SK-N-MC (cell line): ENCODE measurements around the gene MAPK8IP3.

Source experiments
- EZH2 ChIP-seq: fragments of 200-600 bp; sonication (generic); IDR thresholded peaks from one replicate; pipeline ENCODE4 v1.6.1; 2017; ENCODE audit warnings: antibody characterized with exemption
- POLR2AphosphoS5 ChIP-seq: IDR thresholded peaks from 2 replicates; pipeline ENCODE4 v1.6.1; 2012; ENCODE audit warnings: mild to moderate bottlenecking, low read depth, low read length, borderline replicate concordance

DNA sequence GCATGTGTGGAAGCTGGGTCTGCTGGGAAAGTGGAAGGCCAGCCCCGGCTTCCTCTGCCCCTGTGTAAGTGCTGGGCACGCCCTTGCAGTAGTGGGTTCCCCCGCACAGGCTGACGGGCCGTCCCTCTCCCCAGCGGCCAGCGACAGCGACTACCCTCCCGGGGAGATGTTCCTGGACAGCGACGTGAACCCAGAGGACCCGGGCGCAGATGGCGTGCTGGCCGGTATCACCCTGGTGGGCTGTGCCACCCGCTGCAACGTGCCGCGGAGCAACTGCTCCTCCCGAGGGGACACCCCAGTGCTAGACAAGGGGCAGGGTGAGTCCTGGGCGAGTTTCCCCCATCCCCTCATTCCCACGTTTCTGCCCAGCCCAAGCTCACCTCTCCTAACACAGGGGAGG is 59.8 kb downstream of the MAPK8IP3 start:
- TF ChIP-seq POLR2AphosphoS5, result no peak
- no peak for TF ChIP-seq EZH2
